HG03280 (cell line): ENCODE results near the gene ILKAP.

Experiments
- ATAC-seq: cut with Tn5 transposase; IDR thresholded peaks from one replicate; pipeline ENCODE4 v1.9.1; 2021; ENCODE audit warnings: mild to moderate bottlenecking, moderate library complexity; ENCODE audit not compliant: unreplicated experiment

Gene ILKAP

GRCh38 chr2:238152771-238153688 is 50.5 kb downstream of the ILKAP start:
- no peak for ATAC-seq

GRCh38 chr2:238151628-238152235 is 51.8 kb downstream of the ILKAP start:
- no peak for ATAC-seq

DNA sequence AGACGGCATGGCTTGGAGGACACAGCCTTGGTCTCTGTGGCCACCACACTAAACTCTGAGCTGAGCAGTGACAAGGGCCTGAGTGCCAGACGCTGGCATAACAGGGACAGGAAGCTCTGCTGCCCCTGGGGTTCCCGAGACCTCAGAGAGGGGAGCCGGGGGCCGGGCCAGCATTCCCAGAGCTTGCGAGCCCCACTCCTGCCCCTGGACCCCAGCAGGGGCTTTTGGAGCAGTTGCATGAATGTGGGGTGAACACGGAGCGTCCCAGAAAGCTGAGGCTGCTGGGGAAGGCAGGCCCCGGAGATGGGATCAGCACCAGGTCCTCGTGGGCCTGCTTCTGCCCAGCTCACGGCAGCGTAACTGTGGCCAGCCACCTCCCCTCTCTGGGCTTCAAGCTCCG is 52.3 kb downstream of the ILKAP start:
- ATAC-seq: no peak

GRCh38 chr2:238150686-238151085 is 52.8 kb downstream of the ILKAP start:
- ATAC-seq: no peak

- ATAC-seq: no peak
These were observed 53.5 kb downstream of the ILKAP start for GRCh38 chr2:238149841-238150572.

GRCh38 chr2:238148981-238149380 is 54.5 kb downstream of the ILKAP start:
- no peak for ATAC-seq

DNA sequence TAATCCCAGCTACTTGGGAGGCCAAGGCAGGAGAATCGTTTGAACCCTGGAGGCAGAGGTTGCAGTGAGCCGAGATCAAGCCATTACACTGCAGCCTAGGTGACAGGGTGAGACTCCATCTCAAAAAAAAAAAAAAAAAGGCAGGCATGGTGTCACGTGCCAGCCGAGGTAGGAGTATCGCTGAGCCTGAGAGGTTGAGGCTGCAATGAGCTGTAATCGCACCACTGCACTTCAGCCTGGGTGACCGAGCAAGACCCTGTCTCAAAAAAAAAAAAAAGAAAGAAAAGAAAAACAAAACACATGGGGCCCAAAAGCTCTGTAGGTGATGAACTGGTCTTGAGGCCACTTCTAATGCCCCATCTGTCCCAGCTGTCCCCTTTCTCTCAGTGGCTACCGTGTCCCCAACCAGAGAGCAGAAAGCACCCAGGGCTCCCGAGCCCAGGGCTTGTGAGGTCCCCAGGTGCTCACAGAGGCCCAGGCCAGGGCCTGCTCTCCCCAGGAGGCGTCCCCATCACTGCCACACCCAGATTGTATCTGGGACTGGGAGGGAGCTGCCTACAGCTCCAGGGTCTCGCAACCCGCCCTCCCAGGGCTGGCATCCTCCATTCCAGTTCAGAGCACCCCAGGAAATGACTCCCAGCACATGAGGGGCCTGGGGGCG is 56.5 kb downstream of the ILKAP start:
- no peak for ATAC-seq

- ATAC-seq: no peak
These were observed 57.6 kb downstream of the ILKAP start for GRCh38 chr2:238145851-238146250.

DNA sequence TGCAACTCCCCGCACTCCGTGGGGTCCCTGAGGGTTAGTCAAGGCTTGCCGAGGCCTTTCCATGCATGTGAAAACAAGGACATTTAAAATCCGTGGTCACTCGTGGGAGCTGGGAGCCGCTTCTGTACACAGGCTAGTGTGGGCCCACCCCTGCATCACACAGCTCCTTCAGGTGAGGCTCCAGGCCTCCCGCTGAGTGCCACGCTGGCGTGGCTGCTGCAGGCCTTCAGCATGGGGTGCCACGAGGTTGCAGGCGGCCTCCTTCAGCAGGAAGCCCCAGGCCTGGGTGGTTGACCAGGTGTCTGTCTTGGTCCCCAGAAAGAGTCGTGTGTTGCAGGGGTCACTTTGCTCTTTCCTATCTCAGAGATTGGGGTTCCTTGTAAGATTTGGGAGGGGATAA is 58.4 kb downstream of the ILKAP start:
- no peak for ATAC-seq

- no peak for ATAC-seq
These were observed 59.2 kb downstream of the ILKAP start for GRCh38 chr2:238144262-238144661.

GRCh38 chr2:238143239-238143951 is 60.1 kb downstream of the ILKAP start:
- no peak for ATAC-seq

DNA sequence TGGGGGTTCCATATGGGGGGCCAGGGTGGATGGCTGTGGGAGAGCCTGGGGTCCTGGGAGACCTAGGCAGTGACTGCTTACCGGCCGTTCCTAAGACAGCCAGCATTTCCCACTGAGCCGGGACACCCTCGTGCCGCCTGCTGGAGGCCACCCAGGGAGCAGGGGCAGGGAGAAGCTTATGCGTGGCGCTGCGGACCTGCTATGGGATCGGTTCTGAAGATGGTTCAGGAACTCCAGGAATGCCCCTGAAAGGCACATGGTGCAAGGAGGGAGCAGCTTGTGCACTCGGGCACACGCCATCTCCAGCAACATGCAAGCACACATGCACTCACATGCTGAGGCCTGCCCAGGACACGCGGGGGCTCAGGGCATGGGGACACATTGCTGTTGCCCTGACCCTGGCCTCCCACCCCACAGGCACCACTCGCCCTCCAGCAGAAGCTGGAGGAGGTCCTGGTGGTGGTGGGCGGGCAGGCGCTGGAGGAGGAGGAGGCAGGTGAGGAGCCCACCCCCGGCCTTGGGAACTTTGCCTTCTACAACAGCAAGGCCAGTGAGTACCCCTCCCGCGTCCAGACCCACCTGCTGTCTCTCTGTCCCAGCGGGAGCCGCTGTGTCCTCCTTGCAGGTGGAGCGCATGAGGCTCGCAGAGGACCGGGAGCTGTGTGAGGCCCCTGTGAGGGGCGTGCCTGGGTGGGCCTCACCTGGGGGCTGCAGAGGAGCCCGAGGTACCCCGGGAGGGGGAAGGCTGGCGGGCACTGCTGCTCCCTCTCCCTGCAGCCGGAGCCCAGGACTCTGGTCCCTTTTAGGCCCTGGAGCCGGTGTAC is 60.9 kb downstream of the ILKAP start:
- no peak for ATAC-seq

DNA sequence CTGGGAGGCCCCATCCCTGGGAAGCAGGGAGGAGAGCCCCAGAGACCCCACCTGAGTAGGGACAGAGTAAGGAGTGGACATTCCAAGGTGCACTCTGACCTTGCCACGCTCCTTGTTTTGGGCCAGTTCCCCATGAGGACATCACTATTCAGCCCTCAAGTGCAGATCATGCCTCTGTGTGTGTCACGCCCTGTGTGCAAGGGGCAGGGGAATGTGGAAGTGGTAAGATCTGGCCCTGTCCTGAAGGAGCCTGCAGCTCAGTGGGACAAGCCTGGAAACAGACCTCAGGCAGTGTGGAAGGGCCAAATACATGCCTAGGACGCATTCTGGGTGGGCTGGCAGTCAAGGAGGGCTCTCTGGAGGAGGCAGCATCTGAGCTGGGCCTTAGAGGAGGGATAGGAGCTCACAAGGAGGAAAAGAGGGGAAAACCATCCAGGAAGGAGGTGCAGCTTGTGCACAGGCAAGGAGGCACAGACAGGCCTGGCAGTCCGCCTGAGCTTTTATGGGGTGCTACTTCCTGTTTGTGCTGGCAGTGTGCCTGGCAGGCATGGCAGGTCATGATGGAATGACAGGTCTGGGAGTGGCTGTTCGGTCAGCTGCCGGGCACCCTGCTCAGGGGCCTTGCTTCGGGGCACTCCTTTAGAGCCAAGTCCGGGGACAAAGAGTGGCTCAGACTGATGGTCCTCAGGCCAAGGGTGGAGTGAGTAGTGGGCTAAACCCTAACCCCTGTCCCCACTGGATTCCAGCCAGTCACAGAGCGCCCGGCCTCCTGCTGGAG is 61.8 kb downstream of the ILKAP start:
- no peak for ATAC-seq

DNA sequence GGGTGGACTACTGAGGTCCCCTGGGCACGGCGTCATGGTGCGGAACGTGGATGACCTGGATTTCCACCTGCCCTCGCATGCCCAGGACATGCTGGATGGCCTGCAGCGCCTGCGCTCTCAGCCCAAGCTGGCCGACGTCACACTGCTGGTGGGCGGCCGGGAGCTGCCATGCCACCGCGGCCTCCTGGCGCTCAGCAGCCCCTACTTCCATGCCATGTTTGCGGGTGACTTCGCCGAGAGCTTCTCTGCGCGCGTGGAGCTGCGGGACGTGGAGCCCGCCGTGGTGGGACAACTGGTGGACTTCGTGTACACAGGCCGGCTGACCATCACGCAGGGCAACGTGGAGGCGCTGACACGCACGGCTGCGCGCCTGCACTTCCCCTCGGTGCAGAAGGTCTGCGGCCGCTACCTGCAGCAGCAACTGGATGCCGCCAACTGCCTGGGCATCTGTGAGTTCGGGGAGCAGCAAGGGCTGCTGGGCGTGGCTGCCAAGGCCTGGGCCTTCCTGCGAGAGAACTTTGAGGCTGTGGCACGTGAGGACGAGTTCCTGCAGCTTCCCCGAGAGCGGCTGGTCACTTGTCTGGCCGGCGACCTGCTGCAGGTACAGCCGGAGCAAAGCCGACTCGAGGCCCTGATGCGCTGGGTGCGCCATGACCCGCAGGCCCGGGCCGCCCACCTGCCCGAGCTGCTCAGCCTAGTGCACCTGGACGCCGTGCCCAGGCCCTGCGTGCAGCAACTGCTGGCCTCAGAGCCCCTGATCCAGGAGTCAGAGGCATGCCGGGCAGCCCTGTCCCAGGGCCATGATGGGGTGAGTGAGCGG is 62.6 kb downstream of the ILKAP start:
- no peak for ATAC-seq

DNA sequence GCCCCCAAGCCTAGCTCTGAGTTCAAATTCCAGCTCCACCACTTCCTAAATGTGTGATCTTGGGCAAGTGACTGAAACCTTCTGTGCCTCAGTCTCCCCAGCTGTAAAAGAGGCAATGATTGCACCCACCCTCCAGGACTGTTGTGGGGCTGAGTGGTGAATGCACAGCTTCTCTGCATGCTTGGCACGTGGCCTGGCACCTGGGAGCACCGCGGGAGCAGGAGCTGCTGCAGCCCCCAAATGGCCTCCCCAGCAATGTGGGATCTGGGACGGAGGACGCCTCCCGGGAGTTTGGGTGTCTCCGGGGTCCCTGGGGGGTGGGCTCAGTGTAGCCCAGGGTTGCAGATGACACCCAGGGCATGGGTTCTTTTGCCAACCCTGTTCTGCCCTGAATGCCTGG is 63.5 kb downstream of the ILKAP start:
- no peak for ATAC-seq

DNA sequence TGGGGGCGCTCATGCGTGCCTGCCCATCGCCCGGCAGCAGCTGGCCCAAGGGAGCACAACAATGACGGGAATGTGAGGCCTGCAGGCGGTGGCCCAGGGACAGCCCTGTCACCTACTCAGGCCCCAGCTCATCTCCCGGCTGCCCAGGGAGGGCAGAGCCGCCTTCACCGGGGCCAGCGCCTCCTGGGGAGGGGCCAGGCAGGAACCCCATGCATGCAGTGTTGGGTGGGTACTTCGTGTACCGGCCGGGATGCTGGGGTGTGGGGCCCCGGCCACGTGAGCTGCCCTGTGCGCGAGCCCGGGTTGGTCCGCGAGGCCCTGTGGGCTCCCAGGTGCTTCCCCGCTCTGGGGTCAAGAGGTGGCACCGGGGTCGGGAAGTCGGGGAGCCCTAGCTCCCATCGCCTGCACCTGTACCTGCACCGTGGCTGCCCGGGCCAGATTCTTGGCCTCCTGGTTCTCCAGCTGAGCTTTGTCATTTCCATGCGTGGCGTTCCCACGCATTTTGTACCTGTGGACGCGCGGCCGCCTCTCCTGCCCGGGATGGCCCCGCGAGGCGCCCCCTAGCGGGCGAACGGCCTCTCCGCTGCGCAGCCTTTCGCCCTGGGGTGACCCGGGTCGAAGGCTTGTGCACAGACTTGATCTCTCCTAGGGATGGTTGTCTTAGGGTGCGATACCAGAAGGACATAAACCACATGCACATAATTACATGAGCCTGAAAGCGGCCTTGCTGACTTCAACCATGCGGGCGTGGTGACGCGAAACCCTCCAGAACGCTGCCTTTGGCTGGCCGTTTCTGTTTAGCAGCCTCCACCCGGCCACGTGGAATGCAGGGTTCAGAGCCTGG is 64.1 kb downstream of the ILKAP start:
- ATAC-seq: no peak
